B cell (primary cell): ENCODE measurements around the gene BRME1. TPM values are rescaled to one million over a fixed set of nuclear protein-coding genes. Genes with fewer than 3 reads are reported as not detected.

Source experiments
- ATAC-seq: fragments of 200-7000 bp; cut with Tn5 transposase; one replicate; pipeline ENCODE4 v1.10.0; 2021; ENCODE audit warnings: low read depth, mild to moderate bottlenecking, moderate number of reproducible peaks, moderate library complexity
- CTCF ChIA-PET: fragments of 350-600 bp; sonication (Branson Sonifier 250); formaldehyde crosslinking; loops from one replicate; lab custom pipeline; 2021; ENCODE audit warnings: antibody characterized with exemption, inconsistent platforms; lab: Charles Lee
- POLR2A ChIA-PET: fragments of 350-600 bp; sonication (Branson Sonifier 250); formaldehyde crosslinking; loops from one replicate; lab custom pipeline; 2021; ENCODE audit warnings: antibody characterized with exemption; lab: Charles Lee
- DNase-seq: peaks from one replicate; pipeline ENCODE4 v3.0.0; 2013
- H2AFZ ChIP-seq: 2 replicates; pipeline ENCODE4 v1.6.1; 2012; ENCODE audit warnings: mild to moderate bottlenecking, low read depth, low read length; ENCODE audit not compliant: insufficient read depth, poor library complexity, severe bottlenecking
- H3K27ac ChIP-seq, 2 donors: 1 replicate in 1 of 2; 2 replicates in 1 of 2; pipeline ENCODE4 v1.5.1; 2012 to 2013; ENCODE audit warnings: low read length in 2 of 2, mild to moderate bottlenecking in 2 of 2, moderate library complexity in 1 of 2
- H3K27me3 ChIP-seq, 4 experiments: fragments of 200-600 bp in 1 of 4; sonication (generic) in 1 of 4; replicated peaks in 1 of 4; 1 replicate in 2 of 4; 2 replicates in 2 of 4; pipeline versions ENCODE4 v1.6.1 to v1.7.0; 2013 to 2016; ENCODE audit warnings: low read length in 3 of 4, mild to moderate bottlenecking in 2 of 4, mixed read lengths in 1 of 4, moderate library complexity in 1 of 4; ENCODE audit not compliant: insufficient read depth in 4 of 4, control insufficient read depth in 3 of 4; ENCODE audit errors: control extremely low read depth in 1 of 4
- H3K36me3 ChIP-seq, 2 experiments: replicated peaks in 1 of 2; 1 replicate in 1 of 2; 2 replicates in 1 of 2; pipeline versions ENCODE4 v1.6.1 to v1.7.1; 2013; ENCODE audit warnings: low read length in 1 of 2; ENCODE audit not compliant: insufficient read depth in 2 of 2, control insufficient read depth in 1 of 2; ENCODE audit errors: control extremely low read depth in 1 of 2, extremely low read depth in 1 of 2
- H3K4me1 ChIP-seq, 2 donors: fragments of 200-600 bp in 1 of 2; sonication (generic) in 1 of 2; 1 replicate in 1 of 2; 2 replicates in 1 of 2; pipeline versions ENCODE4 v1.5.1 to v1.6.1; 2013 to 2017; ENCODE audit warnings: low read length in 2 of 2; ENCODE audit not compliant: control insufficient read depth in 2 of 2, insufficient read depth in 2 of 2
- H3K4me2 ChIP-seq: replicated peaks from 2 replicates; pipeline ENCODE3; 2012; ENCODE audit warnings: mild to moderate bottlenecking, low read depth, low read length; ENCODE audit not compliant: poor library complexity, severe bottlenecking
- H3K4me3 ChIP-seq, 5 experiments: fragments of 200-600 bp in 1 of 5; sonication (generic) in 1 of 5; 1 replicate in 3 of 5; 2 replicates in 2 of 5; pipeline versions ENCODE4 v1.5.1 to v1.7.0; 2011 to 2016; ENCODE audit warnings: low read length in 4 of 5, mild to moderate bottlenecking in 4 of 5, low read depth in 2 of 5, control low read depth in 1 of 5, moderate library complexity in 1 of 5; ENCODE audit not compliant: insufficient read depth in 1 of 5; ENCODE audit errors: control extremely low read depth in 1 of 5, extremely low read depth in 1 of 5
- H3K79me2 ChIP-seq: fragments of 200-600 bp; sonication (generic); one replicate; pipeline ENCODE4 v1.6.0; 2016; ENCODE audit warnings: low read length; ENCODE audit not compliant: control insufficient read depth, insufficient read depth
- H3K9ac ChIP-seq: fragments of 200-600 bp; sonication (generic); 2 replicates; pipeline ENCODE4 v1.6.1; 2017; ENCODE audit warnings: mild to moderate bottlenecking, low read length, moderate library complexity
- H3K9me3 ChIP-seq, 3 donors: one replicate each; pipeline versions ENCODE4 v1.6.1 to v1.7.1; 2013; ENCODE audit warnings: low read length in 2 of 3; ENCODE audit not compliant: control insufficient read depth in 2 of 3, insufficient read depth in 1 of 3; ENCODE audit errors: control extremely low read depth in 1 of 3
- H4K20me1 ChIP-seq: 2 replicates; pipeline ENCODE4 v1.6.0; 2012; ENCODE audit warnings: mild to moderate bottlenecking, low read length; ENCODE audit not compliant: insufficient read depth, control insufficient read depth, poor library complexity, severe bottlenecking
- H3K27ac Mint-ChIP-seq: one replicate; pipeline ENCODE4 v1.8.0; 2021; ENCODE audit warnings: mixed read lengths
- H3K27me3 Mint-ChIP-seq: one replicate; pipeline ENCODE4 v1.8.0; 2021; ENCODE audit warnings: mixed read lengths
- H3K4me1 Mint-ChIP-seq: one replicate; pipeline ENCODE4 v1.8.0; 2021; ENCODE audit warnings: mixed read lengths
- H3K4me3 Mint-ChIP-seq: one replicate; pipeline ENCODE4 v1.8.0; 2021; ENCODE audit warnings: mixed read lengths
- H3K9me3 Mint-ChIP-seq: one replicate; pipeline ENCODE4 v1.8.0; 2022; ENCODE audit warnings: mixed read lengths; ENCODE audit not compliant: insufficient read depth
- CTCF ChIP-seq: fragments of 200-600 bp; IDR thresholded peaks from one replicate; pipeline ENCODE4 v1.8.0; 2022; ENCODE audit warnings: antibody characterized with exemption, mild to moderate bottlenecking
- EZH2 ChIP-seq: IDR thresholded peaks from 2 replicates; pipeline ENCODE4 v1.6.1; 2012; ENCODE audit warnings: borderline replicate concordance, low read depth, mild to moderate bottlenecking, moderate library complexity, low read length; ENCODE audit not compliant: insufficient read depth, poor library complexity, severe bottlenecking
- WGBS: methylation state at CpG from one replicate; pipeline ENCODE4 v1.1.5; 2013; ENCODE audit warnings: missing lambda C conversion rate; ENCODE audit not compliant: insufficient coverage; 5-methylcytosine and 5-hydroxymethylcytosine counted together
- intact Hi-C: fragments of 100-400 bp; cut with micrococcal nuclease; formaldehyde crosslinking; loops from one replicate; pipeline ENCODE4 v1.10.0; 2022
- polyA plus RNA-seq: library from polyadenylated mRNA; depleted of rRNA; stranded (reverse); fragments of >200 nt; gene quantifications from 2 replicates; pipeline ENCODE4 v1.2.3, GENCODE V29; 2012
- total RNA-seq, 2 donors: library from RNA; stranded (reverse); fragments of 120-200 nt in 1 of 2; gene quantifications; 1 replicate in 1 of 2; 2 replicates in 1 of 2; pipeline versions ENCODE4 v1.2.3 to v1.2.4, GENCODE V29; 2013 to 2022

The BRME1 gene
- total and polyA plus RNA-seq, 2 donors (not counting 1 experiment from before 2014, with no cell fraction given) = 1.8 to 2.4 TPM

GRCh38 chr19:13834244-13835069 is 71.5 kb downstream of the BRME1 start:
- peak overlapping the region; percentile 88 for H3K4me3 Mint-ChIP-seq
- peak overlapping the region; percentile 80 for H3K9ac ChIP-seq
- H3K36me3 ChIP-seq = no peaks in the 10 kb centered on the region
- H4K20me1 ChIP-seq = no peaks in the 10 kb centered on the region
- H3K27ac ChIP-seq = peak overlapping the region; percentile 58 to 81
- H3K79me2 ChIP-seq = peaks cover 5% of the 10 kb centered on the region
- no peaks in the 10 kb centered on the region for H3K9me3 Mint-ChIP-seq
- ChIA-PET POLR2A (interaction anchor here (0.5 to 4.0 kb wide), 4 partner anchors 16 to 1093 kb away, joined by 5 to 17 read pairs (median 5); partner anchors contain the start of gene C19orf53), CTCF (interaction anchor here (1.8 to 4.7 kb wide), 3 partner anchors 13 to 50 kb away, joined by 7 to 40 read pairs (median 21); no protein-coding TSS in a partner anchor)
- H3K4me2 ChIP-seq = peak overlapping the region; percentile 94
- H3K27me3 Mint-ChIP-seq = no peaks in the 10 kb centered on the region
- peak overlapping the region in 3 of 5 experiments; percentile 69 to 77 (median 74) for H3K4me3 ChIP-seq
- 81% methylated on average over 6 of the region's 14 CpGs for WGBS
- no peak for DNase-seq
- peak overlapping the region; percentile 86 for H3K27ac Mint-ChIP-seq
- H3K27me3 ChIP-seq = no peaks in the 10 kb centered on the region
- H2AFZ ChIP-seq = peak overlapping the region; percentile 76
- intact Hi-C loops = loop anchor here (5.0 kb wide), 1 partner anchor 1042 kb away; the partner anchor contains the start of gene JUNB
- no peak for ATAC-seq
- no peaks in the 10 kb centered on the region for H3K9me3 ChIP-seq
- peaks cover 47 to 53% of the 10 kb centered on the region in 2 donors for H3K4me1 ChIP-seq
- TF ChIP-seq EZH2 = no peak
- TF ChIP-seq CTCF = no peak
- peaks cover 46% of the 10 kb centered on the region for H3K4me1 Mint-ChIP-seq
